ENCODE measurements around the gene KIF5A.

DNA sequence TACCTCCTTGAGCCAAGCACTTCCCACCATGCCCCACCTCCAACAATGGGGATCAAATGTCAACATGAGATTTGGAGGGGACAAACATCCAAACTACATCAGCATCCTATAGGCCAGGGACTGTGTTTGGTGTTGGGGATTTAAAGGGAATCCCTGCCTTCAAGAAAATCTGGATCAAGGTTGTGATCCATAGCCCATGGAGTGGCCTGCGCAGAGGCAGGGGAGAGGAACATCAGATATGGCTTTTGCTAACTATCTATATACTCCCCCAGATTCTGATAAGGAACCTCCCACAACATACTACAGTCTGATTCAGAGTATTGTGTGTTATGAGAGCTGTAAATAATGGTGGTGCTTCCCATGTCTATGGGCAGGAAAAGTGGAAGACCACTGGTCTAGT is 5.1 kb downstream of the KIF5A start:
- TF ChIP-seq, protein P1, sequence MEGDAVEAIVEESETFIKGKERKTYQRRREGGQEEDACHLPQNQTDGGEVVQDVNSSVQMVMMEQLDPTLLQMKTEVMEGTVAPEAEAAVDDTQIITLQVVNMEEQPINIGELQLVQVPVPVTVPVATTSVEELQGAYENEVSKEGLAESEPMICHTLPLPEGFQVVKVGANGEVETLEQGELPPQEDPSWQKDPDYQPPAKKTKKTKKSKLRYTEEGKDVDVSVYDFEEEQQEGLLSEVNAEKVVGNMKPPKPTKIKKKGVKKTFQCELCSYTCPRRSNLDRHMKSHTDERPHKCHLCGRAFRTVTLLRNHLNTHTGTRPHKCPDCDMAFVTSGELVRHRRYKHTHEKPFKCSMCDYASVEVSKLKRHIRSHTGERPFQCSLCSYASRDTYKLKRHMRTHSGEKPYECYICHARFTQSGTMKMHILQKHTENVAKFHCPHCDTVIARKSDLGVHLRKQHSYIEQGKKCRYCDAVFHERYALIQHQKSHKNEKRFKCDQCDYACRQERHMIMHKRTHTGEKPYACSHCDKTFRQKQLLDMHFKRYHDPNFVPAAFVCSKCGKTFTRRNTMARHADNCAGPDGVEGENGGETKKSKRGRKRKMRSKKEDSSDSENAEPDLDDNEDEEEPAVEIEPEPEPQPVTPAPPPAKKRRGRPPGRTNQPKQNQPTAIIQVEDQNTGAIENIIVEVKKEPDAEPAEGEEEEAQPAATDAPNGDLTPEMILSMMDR (IDR thresholded peaks at IDR 0.05): no peak
- TF ChIP-seq YY1 (IDR thresholded peaks at IDR 0.05; ENCODE audit: low read depth) (no peak), EZH2phosphoT487 (IDR thresholded peaks at IDR 0.05; ENCODE audit: borderline replicate concordance, low read depth) (no peak), EP300 (IDR thresholded peaks at IDR 0.05; ENCODE audit: borderline replicate concordance in 1 of 2, low read depth in 1 of 2, low read length in 1 of 2) (no peak), FOXJ3 (CRISPR knock-in tag; IDR thresholded peaks at IDR 0.05) (no peak)
- TF ChIP-seq, protein P2, sequence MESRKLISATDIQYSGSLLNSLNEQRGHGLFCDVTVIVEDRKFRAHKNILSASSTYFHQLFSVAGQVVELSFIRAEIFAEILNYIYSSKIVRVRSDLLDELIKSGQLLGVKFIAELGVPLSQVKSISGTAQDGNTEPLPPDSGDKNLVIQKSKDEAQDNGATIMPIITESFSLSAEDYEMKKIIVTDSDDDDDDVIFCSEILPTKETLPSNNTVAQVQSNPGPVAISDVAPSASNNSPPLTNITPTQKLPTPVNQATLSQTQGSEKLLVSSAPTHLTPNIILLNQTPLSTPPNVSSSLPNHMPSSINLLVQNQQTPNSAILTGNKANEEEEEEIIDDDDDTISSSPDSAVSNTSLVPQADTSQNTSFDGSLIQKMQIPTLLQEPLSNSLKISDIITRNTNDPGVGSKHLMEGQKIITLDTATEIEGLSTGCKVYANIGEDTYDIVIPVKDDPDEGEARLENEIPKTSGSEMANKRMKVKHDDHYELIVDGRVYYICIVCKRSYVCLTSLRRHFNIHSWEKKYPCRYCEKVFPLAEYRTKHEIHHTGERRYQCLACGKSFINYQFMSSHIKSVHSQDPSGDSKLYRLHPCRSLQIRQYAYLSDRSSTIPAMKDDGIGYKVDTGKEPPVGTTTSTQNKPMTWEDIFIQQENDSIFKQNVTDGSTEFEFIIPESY (IDR thresholded peaks at IDR 0.05; ENCODE audit: borderline replicate concordance, low read depth): no peak
